GM11168 (cell line): ENCODE measurements around the gene CHSY1.
"Not testable (repeated sequence)": the region's sequence is repeated elsewhere in the genome, so short reads cannot be mapped to it uniquely, and the experiment has no call there.

Source experiments
- in situ Hi-C: fragments of 300-500 bp; cut with MboI; formaldehyde crosslinking; loops from one replicate; pipeline ENCODE4 v1.12.0; 2022; ENCODE audit warnings: low sequenced_read_pairs; ENCODE audit not compliant: unreplicated experiment

The CHSY1 gene, protein sequence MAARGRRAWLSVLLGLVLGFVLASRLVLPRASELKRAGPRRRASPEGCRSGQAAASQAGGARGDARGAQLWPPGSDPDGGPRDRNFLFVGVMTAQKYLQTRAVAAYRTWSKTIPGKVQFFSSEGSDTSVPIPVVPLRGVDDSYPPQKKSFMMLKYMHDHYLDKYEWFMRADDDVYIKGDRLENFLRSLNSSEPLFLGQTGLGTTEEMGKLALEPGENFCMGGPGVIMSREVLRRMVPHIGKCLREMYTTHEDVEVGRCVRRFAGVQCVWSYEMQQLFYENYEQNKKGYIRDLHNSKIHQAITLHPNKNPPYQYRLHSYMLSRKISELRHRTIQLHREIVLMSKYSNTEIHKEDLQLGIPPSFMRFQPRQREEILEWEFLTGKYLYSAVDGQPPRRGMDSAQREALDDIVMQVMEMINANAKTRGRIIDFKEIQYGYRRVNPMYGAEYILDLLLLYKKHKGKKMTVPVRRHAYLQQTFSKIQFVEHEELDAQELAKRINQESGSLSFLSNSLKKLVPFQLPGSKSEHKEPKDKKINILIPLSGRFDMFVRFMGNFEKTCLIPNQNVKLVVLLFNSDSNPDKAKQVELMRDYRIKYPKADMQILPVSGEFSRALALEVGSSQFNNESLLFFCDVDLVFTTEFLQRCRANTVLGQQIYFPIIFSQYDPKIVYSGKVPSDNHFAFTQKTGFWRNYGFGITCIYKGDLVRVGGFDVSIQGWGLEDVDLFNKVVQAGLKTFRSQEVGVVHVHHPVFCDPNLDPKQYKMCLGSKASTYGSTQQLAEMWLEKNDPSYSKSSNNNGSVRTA

DNA sequence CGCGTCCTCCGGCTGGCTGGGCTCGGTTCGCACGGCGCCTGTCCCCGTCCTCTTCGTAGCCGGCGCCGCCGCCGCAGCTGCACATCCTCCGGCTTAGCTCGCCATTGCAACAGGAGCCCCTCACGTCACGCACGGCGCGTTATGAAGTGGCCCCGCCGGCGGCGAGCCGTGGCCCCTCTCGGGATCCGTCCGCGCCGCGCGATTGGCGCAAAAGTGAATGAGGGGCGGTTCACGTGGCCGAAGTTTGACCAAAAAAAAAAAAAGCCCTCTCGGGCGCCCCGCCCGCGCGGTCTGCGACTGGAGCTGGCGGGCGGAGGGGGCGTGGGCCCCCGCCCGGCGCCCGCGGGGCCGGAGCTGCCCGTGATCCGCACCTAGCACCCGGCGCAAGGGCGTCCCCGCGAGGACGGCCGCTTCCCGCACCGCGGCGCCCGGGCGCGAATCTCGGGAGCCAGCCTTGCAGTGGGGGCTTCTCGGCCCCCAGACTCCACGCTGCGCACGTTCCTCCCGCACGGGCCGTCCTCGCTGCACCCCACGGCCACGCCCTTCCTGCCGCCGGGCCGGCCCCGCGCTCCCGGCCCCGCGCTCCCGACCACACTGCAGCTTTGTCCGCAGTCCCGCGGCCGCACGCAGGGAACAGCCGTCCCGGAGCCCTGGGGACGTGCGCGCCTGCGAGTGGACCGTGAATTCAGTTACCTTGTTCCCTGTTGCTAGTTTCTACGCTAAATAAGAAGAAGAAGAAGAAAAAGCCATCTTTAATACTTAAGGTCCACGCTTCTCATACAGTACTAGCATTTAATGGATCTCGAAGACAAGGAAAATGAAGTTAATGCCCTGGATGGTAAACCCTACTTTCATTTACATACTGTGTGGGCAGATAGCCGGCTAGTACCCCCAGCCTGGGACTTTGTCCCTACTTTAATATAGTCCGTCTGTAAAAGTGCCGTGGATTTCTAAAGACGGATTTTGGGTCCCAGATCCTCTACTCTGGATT, at the start of gene CHSY1:
CHSY1 (minus strand) TSS at position 219 of the 991 bp plus-strand sequence. CDS start 592 bp downstream, outside the sequence.
- in situ Hi-C loops: no loop called here

DNA sequence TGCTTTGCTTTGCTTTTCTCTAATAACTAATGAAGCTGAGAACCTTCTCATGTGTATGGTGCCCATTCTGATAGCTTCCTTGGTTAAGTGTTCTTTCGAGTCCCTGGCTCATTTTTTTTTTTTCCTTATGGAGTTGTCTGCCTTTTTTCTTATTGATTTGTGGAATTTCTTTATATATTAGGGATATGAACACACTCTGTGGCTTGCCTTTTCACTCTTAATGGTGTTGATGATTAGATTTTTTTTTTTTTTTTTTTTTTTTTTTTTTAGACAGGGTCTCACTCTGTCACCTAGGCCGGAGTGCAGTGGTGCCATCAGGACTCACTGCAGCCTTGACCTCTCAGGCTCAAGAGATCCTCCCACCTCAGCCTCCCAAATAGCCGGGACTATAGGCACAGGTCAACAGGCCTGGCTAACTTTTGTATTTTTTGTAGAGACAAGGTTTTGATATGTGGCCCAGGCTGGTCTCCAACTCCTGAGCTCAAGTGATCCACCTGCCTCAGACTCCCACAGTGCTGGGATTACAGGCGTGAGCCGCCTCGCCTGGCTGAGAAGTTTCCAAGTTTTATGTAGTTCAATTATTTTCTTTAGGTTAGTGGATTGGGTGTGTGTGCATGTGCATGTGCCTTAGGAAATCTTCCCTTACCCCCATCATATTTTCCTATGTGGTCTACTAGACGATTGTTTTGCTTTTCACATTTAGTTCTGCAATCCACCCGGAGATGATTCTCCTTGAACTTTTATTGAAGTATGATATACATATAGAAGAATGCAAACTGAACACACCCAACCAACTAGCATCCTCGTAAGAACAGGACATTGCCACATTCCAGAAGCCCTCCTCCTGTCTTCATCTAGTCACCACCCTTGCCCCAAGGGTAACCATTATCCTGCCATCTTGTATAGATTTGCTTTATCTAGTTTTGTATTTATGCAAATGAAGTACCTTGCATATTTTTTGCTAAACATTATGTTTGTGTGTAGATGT, 44.9 kb upstream of the CHSY1 start:
- in situ Hi-C loops: loop anchor here (5.0 to 10.0 kb wide), 2 partner anchors 208 to 356 kb away; partner anchors contain the start of gene TM2D3

DNA sequence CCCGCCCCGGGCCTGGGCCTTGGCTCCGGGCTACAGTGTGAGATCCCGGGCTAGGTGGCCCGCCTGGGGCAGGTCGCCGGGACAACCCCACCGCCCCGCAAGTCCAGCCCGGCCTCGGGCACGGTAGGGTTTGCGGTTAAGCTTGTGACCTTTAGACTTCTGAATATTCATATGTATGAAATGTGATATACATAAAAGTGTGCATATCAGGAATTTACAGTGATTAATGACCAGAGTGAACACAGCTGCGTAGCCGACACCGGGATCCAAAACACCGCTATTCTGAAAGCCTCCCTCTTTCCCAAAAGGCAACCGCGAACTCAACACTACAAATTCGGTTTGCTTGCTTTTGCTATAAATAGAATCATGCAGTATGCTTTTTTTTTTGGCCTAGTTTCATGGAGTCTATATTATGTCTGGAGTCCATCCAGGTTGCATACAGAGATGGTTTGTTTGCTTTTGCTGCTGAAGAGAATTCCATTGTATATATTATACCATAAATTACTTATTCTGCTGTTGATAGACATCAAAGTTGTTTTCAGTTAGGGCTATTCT, 43.8 kb upstream of the CHSY1 start:
- in situ Hi-C loops: loop anchor here (5.0 to 10.0 kb wide), 2 partner anchors 209 to 357 kb away; partner anchors contain the start of gene TM2D3

DNA sequence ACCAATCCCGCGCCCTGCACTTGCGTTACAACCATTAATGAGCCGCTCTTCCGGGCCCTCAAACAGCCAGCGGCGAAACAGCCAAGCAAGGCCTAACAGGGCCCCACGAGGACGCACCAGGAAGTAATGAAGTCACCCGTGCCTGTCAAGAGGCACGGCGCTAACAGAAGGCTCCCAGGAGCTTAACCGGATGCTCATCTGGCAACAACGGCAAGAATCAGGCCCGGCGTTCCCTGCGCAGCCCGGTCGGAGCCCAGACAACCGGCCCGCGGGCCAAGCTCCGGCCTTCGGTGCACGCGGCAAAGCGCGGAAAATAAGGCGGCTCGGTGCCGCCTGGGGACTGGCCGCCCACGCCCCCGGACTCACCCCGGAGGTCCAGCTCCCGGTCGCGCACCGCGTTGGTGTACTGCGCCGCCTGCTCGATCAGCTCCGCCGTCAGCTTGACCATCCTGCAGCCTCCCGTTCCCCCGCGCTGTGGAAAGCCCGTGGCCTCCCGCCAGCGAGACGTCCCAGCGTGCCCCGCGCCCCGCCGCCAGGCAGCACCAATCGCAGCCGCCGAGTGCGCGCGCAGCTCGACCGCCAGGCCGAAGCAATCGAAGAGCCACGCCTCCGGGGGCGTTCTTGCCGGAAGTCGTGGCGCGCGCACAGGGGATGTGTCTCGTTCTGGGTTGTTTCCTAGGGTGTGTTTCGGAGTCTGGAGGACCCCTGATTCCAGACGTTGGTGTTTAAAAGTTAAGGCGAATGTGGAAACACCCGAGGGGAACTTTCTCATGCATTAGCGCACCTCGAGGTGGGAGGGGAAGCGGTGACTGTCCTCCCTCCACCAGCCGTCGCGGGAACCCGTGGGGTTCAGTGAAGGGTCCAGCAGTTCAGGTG, 43.1 kb upstream of the CHSY1 start, which contains the start of gene SNRPA1:
SNRPA1 (minus strand) TSS at position 518 of the 876 bp plus-strand sequence; CDS start at position 448, 70 bp downstream.
- in situ Hi-C loops: loop anchor here (5.0 to 10.0 kb wide), 2 partner anchors 210 to 357 kb away; partner anchors contain the start of gene TM2D3

DNA sequence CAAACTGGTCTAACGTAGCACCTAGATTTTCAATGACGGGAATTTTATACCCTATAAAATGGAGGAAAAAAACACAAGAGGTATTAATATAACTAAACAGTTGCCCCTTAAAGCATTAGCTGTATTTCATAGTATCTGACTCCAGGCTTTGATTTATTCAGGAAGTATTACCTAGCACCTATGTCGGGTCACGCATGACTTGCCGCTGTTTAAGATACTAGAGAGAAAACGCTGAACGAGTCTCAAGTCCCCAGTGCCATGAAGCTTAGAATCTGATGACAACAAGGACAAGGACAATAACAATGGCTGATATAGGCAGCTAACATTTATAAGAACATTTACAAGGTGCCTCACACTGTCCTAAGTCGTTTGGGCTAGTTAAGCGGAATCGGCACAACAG, 41.3 kb upstream of the CHSY1 start:
- in situ Hi-C loops: loop anchor here (10.0 kb wide), 1 partner anchor 212 kb away; no protein-coding TSS in a partner anchor

DNA sequence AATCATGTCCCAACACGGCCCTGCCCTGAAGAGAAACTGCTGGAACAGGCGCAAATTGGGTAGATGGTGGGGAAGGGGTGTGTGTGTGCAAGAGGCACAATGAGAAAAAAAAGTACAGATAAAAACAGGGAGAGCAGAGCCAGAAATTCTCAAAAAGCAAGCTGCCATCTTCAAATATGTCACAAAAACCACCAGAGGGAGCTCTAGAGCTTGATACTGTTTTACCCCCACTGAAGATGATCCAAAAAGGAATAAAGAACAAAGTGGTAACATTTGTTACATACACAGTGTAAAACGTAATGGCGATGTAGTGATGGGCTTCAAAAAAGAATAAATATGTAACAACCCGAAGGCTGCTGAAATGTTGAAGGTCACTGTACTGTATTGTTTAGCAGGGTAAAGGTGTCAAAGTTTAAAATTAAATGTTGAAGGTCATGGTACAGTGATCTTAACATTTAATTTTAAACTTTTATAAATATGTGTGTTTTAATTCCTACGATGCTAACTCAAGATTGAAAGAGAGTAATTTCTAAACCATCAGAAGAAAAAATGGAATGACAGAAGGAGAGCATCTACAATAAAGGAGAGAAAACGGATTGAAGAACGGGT, 37.2 kb upstream of the CHSY1 start:
- in situ Hi-C loops: no loop called here

DNA sequence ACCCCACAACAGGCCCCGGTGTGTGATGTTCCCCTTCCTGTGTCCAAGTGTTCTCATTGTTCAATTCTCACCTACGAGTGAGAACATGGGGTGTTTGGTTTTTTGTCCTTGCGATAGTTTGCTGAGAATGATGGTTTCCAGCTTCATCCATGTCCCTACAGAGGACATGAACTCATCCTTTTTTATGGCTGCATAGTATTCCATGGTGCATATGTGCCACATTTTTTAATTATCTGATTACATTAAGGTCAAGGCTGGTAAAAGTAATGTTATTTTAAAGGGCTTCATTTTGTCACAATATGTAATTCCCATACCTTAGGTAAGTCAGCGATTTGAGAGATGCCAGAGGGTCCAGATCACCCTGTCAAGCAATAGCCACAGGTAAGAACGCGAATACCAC, 35.5 kb upstream of the CHSY1 start:
- in situ Hi-C loops: not testable (repeated sequence)

DNA sequence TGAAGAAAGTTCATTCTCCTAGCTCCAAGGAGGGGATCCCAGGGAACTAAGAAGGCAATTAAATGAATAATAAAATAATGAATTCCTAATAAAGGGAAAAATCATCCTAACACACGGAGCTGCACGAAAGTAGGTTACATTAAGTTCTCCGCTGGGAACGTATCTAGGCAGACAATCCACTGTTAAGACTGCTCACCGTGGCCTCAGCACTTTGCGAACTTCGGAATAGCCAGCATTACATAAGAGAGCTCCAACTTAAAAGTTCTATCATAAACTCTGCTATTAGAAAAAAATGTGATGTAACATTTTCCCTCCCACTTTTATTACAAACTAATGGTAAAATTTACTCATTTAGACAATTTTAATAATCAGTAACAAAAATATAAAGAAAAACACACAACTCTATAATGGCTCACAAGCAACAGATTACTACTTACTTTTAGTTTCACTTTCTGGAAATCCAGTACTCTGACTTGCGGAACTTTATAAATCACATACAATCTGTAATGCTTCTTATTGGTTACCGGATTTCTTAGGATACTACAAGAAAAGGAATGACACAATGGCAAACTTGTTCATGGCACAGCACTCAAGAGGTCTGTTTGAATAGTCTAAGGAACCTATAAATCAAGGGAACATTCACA, 34.7 kb upstream of the CHSY1 start:
- in situ Hi-C loops: no loop called here

DNA sequence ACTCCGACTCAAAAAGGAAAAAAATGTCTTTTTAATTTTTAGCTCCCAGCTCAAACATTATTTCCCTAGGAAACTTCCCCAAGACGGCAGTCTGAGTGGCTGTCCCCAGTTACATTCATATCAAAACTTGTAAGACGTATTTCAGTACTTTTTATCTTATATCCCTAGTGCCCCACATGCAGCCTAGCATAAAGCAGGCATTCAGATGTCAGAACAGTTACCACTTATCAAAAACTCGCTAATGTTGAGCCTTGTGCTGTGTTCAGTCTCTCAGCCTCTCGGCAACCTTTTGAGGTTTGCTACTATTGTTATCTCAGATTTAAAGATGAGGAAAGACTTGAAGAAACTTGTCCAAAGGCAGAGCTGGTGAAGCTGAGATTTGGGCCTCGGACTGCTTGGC, 32.1 kb upstream of the CHSY1 start:
- in situ Hi-C loops: no loop called here

DNA sequence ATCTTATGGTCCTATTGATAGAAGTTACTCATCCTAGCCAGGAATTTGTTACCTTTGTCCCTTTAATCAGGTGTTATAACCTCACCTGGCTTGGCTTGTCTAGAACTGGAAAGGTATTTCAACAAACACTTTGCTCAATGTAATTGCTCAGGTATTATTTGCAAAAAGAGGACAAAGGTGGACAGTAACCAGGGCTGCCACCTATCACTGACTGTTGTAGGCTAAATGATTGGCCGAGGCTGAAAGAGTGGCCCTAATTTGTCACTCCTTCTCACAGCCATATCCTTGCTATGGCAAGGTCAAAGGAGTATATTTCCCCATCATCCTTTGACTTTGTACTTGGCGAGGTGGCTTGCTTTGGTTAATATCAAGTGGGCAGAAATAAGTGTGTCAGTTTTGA, 28.2 kb upstream of the CHSY1 start:
- in situ Hi-C loops: no loop called here

DNA sequence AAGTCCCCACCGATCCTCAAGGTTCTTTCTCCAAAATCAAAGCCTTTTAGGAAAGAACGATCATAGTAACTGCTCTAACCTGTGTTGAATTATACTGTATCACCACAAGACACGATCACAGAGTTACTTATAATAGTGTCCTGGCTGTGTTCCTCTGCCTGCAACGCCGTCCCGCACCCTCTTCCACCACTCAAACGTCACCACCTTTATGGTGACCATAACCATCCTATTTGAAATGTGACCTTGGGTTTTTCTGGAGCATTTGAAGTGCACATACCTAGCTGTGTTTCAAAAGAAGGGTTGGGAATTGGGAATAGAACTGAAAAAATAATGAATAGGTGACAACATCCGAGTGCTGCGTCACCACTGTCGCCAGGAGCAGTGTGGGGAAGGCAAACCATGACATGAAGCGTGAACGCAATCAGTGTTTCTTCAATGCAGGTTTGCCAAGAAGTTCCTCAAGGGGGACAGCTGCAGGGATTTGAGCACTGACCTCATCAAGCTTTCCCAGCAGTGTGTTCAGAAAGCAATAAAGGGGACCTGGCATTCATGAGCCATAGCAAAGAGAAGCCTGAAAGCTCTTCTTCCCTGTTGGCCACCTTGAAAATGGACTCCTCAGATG, 26.2 kb upstream of the CHSY1 start:
- in situ Hi-C loops: no loop called here

DNA sequence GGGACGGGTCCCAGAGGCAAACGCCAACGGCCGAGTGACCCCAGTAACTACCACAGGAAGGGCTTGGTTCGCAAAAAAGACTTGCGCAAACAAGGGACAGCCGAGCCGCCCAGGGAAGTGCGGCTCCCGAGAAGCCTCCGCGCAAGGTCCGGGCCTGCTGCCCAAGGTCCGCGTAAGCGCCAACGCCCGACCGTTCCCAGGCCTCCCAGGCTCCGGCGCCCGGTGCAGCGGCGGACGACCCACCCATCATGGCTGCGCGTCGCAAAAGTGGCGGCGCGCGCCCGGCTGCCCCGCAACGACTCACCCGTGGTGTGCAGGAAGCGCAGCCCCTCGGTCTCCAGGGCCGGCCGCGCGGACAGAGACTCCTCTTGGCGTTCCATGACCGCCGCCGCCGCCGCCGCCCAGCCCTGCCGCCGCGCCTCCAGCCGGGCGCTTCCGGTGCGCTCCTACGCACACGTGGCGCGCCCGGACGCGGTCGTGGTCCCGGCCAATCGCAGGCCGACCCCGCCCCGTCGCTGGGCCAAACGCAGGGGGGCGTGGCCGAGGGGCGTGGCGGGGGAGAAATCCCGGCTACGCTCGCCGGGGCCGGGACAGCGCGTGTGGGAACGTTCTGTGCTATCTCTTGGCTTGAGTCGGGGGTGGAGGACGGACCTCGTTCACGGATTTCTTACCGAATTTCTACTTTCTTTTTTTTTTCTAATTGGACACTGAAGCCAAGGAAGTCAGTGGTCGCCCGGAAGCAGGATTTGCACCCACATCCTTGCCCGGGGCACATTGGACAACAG, 25.4 kb upstream of the CHSY1 start, which contains the start of gene SELENOS:
SELENOS (minus strand) TSS at position 448 of the 785 bp plus-strand sequence; CDS start at position 380, 68 bp downstream.
- in situ Hi-C loops: no loop called here

DNA sequence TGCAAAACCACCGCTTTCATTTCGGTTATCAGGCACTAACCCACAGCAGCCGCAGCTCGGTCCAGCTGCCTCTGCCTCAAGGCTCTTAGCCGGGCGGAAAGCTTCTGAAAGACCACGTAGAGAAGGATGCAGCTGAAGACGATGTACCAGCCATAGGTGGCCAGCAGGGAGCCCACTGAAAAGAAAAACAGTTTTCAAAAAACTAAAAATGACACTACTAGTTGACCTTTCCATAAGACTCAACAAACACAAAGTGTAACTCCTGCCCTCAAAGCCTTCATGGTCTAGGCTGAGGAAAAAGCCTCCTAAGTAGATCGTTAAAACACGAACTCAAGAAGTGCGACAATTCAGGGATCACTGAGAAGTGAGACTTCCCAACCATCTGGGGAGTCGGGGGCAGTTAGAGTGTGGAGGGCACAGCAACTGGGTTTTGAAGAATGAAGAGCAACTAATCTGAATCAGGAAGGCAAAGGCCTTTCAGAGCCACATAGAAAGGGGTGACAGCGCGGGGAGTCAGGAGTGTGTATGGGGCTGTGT, 24.7 kb upstream of the CHSY1 start:
- in situ Hi-C loops: no loop called here

DNA sequence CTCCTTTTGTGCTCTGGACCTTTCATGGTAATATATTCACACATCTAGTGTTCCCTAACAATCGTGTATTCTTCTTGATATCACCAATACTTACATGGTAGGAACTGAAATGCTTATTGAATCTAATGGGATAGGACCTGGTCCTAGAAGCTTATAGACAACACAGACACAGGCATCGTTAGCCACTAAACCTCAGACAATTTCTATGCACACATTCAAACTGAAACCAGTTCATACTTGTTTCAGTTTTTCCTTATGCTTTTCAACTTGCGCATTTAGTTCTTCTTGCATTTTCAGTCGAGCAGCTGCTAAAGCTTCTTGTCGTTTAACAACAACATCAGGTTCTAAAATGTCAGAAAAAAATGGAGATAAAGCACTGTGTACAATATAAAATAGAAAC, 23.2 kb upstream of the CHSY1 start:
- in situ Hi-C loops: no loop called here

DNA sequence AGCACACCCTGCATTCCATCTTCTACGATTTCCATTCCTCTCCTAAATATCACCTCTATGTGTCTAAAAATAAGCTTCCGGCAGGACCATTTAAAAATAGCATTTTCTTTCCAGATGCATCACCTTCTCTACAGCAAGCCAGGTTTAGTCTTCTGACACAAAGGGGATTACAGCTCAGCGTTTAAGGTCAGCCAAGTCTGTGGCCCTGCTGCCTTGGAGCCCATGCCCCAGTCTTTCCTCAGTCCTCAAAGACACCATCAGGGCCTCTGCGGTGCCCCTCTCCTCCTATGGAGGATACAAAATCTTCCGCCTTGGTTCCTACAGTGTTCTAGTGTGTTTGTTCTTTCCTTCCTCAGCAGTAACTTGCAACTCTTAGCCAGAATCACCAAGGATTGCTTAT, 21.7 kb upstream of the CHSY1 start:
- in situ Hi-C loops: no loop called here
